BE2C (cell line): ENCODE results near the gene DNAH10.

Source experiments
- DNase-seq: peaks from one replicate; pipeline ENCODE4 v3.0.0-alpha.2; 2020
- H3K27me3 ChIP-seq: fragments of 250-450 bp; sonication (Bioruptor Pico); 2 replicates; pipeline ENCODE4 v1.5.1; 2020; ENCODE audit warnings: mild to moderate bottlenecking
- H3K36me3 ChIP-seq: fragments of 250-450 bp; sonication (Bioruptor Pico); 2 replicates; pipeline ENCODE4 v1.5.1; 2020; ENCODE audit warnings: mild to moderate bottlenecking
- H3K4me1 ChIP-seq: fragments of 250-450 bp; sonication (Bioruptor Pico); 2 replicates; pipeline ENCODE4 v1.5.1; 2020
- H3K4me3 ChIP-seq: 2 replicates; pipeline ENCODE4 v1.5.1; 2011; ENCODE audit warnings: low read depth, low read length
- H3K9me3 ChIP-seq: fragments of 250-450 bp; sonication (Bioruptor Pico); 2 replicates; pipeline ENCODE4 v1.5.1; 2020
- TF ChIP-seq, protein P1 (sequence below): IDR thresholded peaks from 2 replicates; pipeline ENCODE4 v1.5.1; 2012; ENCODE audit warnings: mild to moderate bottlenecking, low read depth, low read length

The DNAH10 gene

DNA sequence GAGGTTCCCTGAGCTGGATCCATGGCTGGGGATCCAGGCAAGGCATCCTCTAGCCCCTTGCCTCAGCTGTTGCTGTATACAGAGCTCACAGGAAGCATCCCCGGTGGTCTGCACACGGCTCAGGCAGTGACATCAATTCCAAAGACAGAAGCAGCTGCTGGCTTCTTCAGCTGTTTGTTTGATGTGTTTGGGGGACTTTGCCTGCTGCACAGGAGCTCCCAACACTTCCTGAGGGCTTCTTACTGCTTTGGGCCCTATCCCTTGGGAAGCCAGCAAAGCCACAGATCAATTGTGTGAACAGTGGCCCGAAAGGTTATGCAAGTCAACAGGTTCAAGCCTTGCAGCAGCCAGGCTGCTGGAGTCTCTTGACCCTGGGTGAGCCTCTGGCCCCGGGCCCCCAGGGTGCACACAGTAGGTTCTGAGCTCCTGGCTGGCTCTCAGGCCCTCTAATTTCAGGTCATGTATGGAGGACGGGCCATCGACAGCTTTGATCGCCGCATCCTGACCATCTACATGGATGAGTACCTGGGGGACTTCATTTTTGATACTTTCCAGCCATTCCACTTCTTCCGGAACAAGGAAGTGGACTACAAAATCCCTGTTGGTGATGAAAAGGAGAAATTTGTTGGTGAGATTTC, 168.0 kb downstream of the DNAH10 start:
- DNase-seq: no peak
- TF ChIP-seq, protein P1, sequence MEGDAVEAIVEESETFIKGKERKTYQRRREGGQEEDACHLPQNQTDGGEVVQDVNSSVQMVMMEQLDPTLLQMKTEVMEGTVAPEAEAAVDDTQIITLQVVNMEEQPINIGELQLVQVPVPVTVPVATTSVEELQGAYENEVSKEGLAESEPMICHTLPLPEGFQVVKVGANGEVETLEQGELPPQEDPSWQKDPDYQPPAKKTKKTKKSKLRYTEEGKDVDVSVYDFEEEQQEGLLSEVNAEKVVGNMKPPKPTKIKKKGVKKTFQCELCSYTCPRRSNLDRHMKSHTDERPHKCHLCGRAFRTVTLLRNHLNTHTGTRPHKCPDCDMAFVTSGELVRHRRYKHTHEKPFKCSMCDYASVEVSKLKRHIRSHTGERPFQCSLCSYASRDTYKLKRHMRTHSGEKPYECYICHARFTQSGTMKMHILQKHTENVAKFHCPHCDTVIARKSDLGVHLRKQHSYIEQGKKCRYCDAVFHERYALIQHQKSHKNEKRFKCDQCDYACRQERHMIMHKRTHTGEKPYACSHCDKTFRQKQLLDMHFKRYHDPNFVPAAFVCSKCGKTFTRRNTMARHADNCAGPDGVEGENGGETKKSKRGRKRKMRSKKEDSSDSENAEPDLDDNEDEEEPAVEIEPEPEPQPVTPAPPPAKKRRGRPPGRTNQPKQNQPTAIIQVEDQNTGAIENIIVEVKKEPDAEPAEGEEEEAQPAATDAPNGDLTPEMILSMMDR: no peak
- Histone ChIP-seq H3K4me3 (no peak overlapping the region), H3K36me3 (no peaks in the 10 kb centered on the region), H3K27me3 (no peaks in the 10 kb centered on the region), H3K9me3 (no peaks in the 10 kb centered on the region), H3K4me1 (no peaks in the 10 kb centered on the region)

DNA sequence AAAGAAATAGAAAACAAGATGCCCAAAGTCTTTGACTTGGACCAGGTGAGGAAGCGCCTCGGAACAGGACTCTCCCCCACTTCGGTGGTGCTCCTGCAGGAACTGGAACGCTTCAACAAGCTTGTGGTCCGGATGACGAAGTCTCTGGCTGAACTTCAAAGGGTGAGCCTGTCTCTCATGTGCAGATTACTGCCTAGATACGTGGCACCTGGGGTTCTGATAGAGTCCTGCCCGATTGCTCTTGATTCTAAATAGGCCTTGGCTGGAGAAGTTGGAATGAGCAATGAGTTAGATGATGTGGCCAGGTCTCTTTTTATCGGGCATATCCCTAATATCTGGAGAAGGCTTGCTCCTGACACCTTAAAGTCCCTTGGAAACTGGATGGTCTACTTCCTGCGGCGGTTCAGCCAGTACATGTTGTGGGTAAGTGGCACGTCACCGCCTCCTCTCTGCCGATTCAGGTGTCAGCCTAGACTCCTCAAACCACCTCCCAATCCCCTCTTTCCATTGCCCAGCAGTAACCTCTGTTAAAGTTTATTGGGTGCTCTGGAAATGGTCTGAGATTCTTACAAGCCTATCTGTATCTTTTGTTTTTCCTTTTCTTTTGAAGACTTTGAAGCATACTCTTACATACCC, 169.7 kb downstream of the DNAH10 start:
- TF ChIP-seq, protein P1: no peak
- Histone ChIP-seq H3K4me3 (no peak overlapping the region), H3K27me3 (no peaks in the 10 kb centered on the region), H3K9me3 (no peaks in the 10 kb centered on the region), H3K36me3 (no peaks in the 10 kb centered on the region), H3K4me1 (no peaks in the 10 kb centered on the region)
- no peak for DNase-seq

DNA sequence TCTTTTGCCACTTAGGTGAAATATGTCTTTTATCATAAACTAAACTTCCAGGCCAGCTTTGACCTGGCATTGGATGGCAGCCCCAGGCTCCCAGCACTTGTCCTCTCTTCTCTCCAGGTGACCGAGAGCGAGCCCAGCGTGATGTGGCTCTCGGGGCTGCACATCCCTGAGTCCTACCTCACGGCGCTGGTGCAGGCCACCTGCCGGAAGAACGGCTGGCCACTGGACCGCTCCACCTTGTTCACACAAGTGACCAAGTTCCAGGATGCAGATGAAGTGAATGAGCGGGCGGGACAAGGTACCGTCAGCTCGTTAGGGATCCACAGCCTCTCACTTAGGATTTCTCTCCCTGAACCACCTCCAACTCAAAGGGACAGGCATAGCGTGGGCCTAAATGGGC, 171.1 kb downstream of the DNAH10 start:
- Histone ChIP-seq H3K4me1 (no peaks in the 10 kb centered on the region), H3K9me3 (no peaks in the 10 kb centered on the region), H3K36me3 (no peaks in the 10 kb centered on the region), H3K4me3 (no peak overlapping the region), H3K27me3 (no peaks in the 10 kb centered on the region)
- no peak for DNase-seq
- TF ChIP-seq, protein P1: no peak

DNA sequence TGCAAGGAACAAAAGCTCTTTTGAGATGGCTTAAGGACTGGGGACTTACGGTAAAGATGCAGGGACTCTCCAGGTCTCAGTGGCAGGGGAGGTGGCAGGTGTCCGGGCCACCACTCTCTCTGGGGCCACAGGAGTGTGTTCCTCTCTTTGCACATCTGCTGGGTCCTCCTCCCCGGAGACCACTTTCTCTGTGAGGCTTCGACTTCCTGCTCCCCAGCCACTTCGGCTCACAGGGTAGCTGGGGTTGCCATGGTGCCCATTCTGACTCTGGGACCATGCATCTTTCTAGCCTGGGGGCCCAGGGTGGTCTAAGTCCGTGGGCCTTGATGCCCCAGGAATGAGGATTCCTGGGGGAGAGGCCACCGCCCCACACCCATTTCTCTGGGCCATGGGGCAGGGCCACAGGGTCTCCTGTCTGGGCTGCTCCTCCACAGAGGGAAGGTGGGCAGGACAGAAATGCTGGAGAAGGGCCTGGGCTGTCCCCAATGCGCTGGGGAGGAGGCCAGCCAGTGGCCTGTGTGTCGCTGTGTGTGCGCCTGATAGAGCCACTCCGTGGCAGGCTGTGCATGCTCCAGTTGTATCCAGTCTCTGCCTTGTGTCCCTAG, 172.0 kb downstream of the DNAH10 start:
- Histone ChIP-seq H3K4me3 (no peak overlapping the region), H3K36me3 (no peaks in the 10 kb centered on the region), H3K27me3 (no peaks in the 10 kb centered on the region), H3K4me1 (no peaks in the 10 kb centered on the region), H3K9me3 (no peaks in the 10 kb centered on the region)
- DNase-seq: no peak
- TF ChIP-seq, protein P1: no peak

DNA sequence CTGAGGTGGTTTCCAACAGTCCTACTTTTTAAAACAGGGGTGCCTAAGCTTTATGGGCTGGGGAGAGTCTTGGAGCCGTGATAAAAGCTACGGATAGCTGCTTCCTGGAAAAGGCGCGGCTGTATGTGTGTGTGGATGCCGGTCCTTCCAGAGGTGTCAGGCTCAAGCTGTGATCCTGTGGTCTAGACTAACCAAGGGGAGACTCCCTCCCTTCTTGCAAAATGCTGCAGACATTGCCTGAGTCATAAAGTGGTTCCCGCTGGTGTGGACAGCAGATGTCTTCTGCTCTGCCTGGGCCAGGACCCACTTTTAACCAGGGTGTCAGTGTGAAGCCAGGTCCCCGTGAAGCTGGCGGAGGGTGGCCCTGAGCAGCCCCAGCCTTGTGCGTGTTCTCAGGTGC, 172.7 kb downstream of the DNAH10 start:
- DNase-seq: no peak
- Histone ChIP-seq H3K4me3 (no peak overlapping the region), H3K9me3 (no peaks in the 10 kb centered on the region), H3K27me3 (no peaks in the 10 kb centered on the region), H3K36me3 (no peaks in the 10 kb centered on the region), H3K4me1 (no peaks in the 10 kb centered on the region)
- TF ChIP-seq, protein P1: no peak

DNA sequence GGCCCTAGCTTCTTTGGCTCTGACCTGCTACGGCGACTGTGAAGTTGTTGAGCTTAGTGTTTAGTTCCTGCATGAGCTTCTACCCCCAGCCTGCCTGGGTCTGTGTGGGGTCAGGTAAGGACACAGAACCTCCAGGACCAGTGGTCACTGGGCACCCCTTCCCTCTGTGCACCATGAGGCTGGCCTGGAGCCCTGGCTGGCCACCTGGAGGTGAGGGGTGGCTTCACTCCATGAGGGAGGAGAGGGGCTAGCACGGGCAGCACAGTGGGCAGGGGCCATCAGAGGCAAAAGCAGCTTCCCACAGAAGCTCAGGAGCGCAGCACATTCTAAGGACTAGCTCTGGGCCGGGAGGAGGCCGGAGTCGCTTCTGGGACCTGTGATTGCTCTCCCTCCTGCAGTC, 173.9 kb downstream of the DNAH10 start:
- H3K4me3 ChIP-seq: no peak overlapping the region
- H3K9me3 ChIP-seq: no peaks in the 10 kb centered on the region
- H3K27me3 ChIP-seq: no peaks in the 10 kb centered on the region
- TF ChIP-seq, protein P1: no peak
- no peaks in the 10 kb centered on the region for H3K36me3 ChIP-seq
- no peak for DNase-seq
- H3K4me1 ChIP-seq: no peaks in the 10 kb centered on the region
